Tibial nerve (tissue), 4 donors: Measurements from ENCODE around the gene RNF123. TPM values are rescaled to one million over a fixed set of nuclear protein-coding genes. Genes with fewer than 3 reads are reported as not detected.

Source experiments
- DNase-seq, 2 donors: peaks; one replicate each; pipeline ENCODE4 v3.0.0-alpha.2; 2019; ENCODE audit warnings: low spot score in 2 of 2
- H3K27ac ChIP-seq, 4 donors: fragments of 200-600 bp; sonication (generic) in 3 of 4; one replicate each; pipeline ENCODE4 v1.5.1; 2017 to 2019; ENCODE audit warnings: mild to moderate bottlenecking in 1 of 4
- H3K27me3 ChIP-seq, 2 donors: fragments of 200-600 bp; sonication (generic) in 1 of 2; one replicate each; pipeline versions ENCODE4 v1.5.1 to v1.6.0; 2017 to 2019
- H3K36me3 ChIP-seq, 3 donors: fragments of 200-600 bp; sonication (generic); one replicate each; pipeline ENCODE4 v1.5.1; 2018 to 2019
- H3K4me1 ChIP-seq, 4 donors: fragments of 200-600 bp; sonication (generic) in 3 of 4; one replicate each; pipeline ENCODE4 v1.5.1; 2017 to 2019
- H3K4me3 ChIP-seq, 4 donors: fragments of 200-600 bp; sonication (generic) in 3 of 4; one replicate each; pipeline ENCODE4 v1.5.1; 2017 to 2019; ENCODE audit warnings: mild to moderate bottlenecking in 1 of 4, moderate library complexity in 1 of 4
- H3K9me3 ChIP-seq, 4 donors: fragments of 200-600 bp; sonication (generic) in 3 of 4; one replicate each; pipeline ENCODE4 v1.5.1; 2017 to 2019
- EP300 ChIP-seq, 2 donors: sonication (generic); formaldehyde crosslinking; IDR thresholded peaks; one replicate each; pipeline ENCODE4 v1.6.1; 2017; ENCODE audit warnings: antibody characterized with exemption in 2 of 2, mild to moderate bottlenecking in 1 of 2
- POLR2A ChIP-seq, 2 donors: fragments of 450-650 bp; IDR thresholded peaks; one replicate each; pipeline ENCODE4 v1.6.1; 2017; ENCODE audit warnings: antibody characterized with exemption in 2 of 2, mild to moderate bottlenecking in 2 of 2, moderate library complexity in 2 of 2
- WGBS, 2 donors: methylation state at CpG; one replicate each; pipeline ENCODE4 v1.1.5; 2018; 5-methylcytosine and 5-hydroxymethylcytosine counted together
- total RNA-seq, 4 donors: library from RNA; depleted of rRNA; stranded (reverse); fragments of >200 nt; gene quantifications; one replicate each; pipeline ENCODE4 v1.1.0, GENCODE V29; 2016
- TF ChIP-seq, protein P1 (sequence below), 5 experiments: fragments of 200-600 bp in 3 of 5; fragments of 450-650 bp in 2 of 5; sonication (generic) in 3 of 5; IDR thresholded peaks; one replicate each; pipeline ENCODE4 v1.5.1; 2016 to 2019; ENCODE audit warnings: antibody characterized with exemption in 5 of 5, mild to moderate bottlenecking in 3 of 5, moderate library complexity in 2 of 5

Gene RNF123
- total RNA-seq, 4 donors from 2014 or later, result 32.9 to 64.7 (median 39.1) TPM

DNA sequence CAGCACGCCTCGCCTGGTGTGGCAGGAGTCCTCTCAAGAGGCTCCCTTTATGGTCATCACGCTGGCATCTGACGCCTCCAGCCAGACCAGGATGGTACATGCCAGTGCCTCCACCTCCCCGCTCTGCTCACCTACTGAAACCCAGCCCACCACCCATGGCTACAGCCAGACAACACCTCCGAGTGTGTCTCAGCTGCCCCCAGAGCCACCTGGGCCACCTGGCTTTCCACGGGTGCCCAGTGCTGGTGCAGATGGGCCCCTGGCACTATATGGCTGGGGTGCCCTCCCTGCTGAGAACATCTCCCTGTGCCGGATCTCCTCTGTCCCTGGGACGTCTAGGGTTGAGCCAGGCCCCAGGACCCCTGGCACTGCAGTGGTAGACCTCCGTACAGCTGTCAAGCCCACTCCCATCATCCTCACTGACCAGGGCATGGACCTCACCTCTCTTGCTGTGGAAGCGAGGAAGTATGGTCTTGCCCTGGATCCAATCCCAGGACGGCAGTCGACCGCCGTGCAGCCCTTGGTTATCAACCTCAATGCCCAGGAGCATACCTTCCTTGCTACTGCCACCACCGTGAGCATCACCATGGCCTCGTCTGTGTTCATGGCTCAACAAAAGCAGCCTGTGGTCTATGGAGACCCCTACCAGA, 35.1 kb upstream of the RNF123 start:
- H3K4me1 ChIP-seq, result no peaks in the 10 kb centered on the region
- no peak for DNase-seq
- TF ChIP-seq POLR2A (IDR thresholded peaks at IDR 0.05) (no peak), EP300 (IDR thresholded peaks at IDR 0.05) (no peak)
- TF ChIP-seq, protein P1, sequence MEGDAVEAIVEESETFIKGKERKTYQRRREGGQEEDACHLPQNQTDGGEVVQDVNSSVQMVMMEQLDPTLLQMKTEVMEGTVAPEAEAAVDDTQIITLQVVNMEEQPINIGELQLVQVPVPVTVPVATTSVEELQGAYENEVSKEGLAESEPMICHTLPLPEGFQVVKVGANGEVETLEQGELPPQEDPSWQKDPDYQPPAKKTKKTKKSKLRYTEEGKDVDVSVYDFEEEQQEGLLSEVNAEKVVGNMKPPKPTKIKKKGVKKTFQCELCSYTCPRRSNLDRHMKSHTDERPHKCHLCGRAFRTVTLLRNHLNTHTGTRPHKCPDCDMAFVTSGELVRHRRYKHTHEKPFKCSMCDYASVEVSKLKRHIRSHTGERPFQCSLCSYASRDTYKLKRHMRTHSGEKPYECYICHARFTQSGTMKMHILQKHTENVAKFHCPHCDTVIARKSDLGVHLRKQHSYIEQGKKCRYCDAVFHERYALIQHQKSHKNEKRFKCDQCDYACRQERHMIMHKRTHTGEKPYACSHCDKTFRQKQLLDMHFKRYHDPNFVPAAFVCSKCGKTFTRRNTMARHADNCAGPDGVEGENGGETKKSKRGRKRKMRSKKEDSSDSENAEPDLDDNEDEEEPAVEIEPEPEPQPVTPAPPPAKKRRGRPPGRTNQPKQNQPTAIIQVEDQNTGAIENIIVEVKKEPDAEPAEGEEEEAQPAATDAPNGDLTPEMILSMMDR (IDR thresholded peaks at IDR 0.05), result no peak
- H3K36me3 ChIP-seq, result peaks cover 0 to 19% (median 0%) of the 10 kb centered on the region in 3 donors
- H3K4me3 ChIP-seq, result no peak overlapping the region
- H3K9me3 ChIP-seq, result no peaks in the 10 kb centered on the region
- H3K27me3 ChIP-seq, result no peaks in the 10 kb centered on the region
- H3K27ac ChIP-seq, result no peak overlapping the region
- WGBS, 2 donors, result 91 to 94% methylated on average over 16 of the region's 17 CpGs

- no peak overlapping the region for H3K27ac ChIP-seq
- H3K4me1 ChIP-seq, result no peaks in the 10 kb centered on the region
- H3K4me3 ChIP-seq, result no peak overlapping the region
- H3K9me3 ChIP-seq, result no peaks in the 10 kb centered on the region
- 88 to 92% methylated on average over 3 to 10 of the region's 10 CpGs for WGBS, 2 donors
- TF ChIP-seq, protein P1 (IDR thresholded peaks at IDR 0.05), result no peak
- no peak for TF ChIP-seq EP300 (IDR thresholded peaks at IDR 0.05)
- no peak for TF ChIP-seq POLR2A (IDR thresholded peaks at IDR 0.05)
- no peak for DNase-seq
- no peaks in the 10 kb centered on the region for H3K27me3 ChIP-seq
- H3K36me3 ChIP-seq, result peaks cover 0 to 19% (median 0%) of the 10 kb centered on the region in 3 donors
These were observed 34.3 kb upstream of the RNF123 start for GRCh38 chr3:49654955-49655556.

GRCh38 chr3:49655731-49656285, 33.5 kb upstream of the RNF123 start:
- no peaks in the 10 kb centered on the region for H3K4me1 ChIP-seq
- H3K9me3 ChIP-seq, result no peaks in the 10 kb centered on the region
- no peak overlapping the region for H3K27ac ChIP-seq
- no peaks in the 10 kb centered on the region for H3K27me3 ChIP-seq
- TF ChIP-seq POLR2A (IDR thresholded peaks at IDR 0.05) (no peak), EP300 (IDR thresholded peaks at IDR 0.05) (no peak)
- TF ChIP-seq, protein P1 (IDR thresholded peaks at IDR 0.05), result no peak
- WGBS, 2 donors, result 92 to 97% methylated on average over 19 of the region's 19 CpGs
- no peak for DNase-seq
- H3K36me3 ChIP-seq, result peaks cover 0 to 23% (median 0%) of the 10 kb centered on the region in 3 donors
- H3K4me3 ChIP-seq, result no peak overlapping the region

DNA sequence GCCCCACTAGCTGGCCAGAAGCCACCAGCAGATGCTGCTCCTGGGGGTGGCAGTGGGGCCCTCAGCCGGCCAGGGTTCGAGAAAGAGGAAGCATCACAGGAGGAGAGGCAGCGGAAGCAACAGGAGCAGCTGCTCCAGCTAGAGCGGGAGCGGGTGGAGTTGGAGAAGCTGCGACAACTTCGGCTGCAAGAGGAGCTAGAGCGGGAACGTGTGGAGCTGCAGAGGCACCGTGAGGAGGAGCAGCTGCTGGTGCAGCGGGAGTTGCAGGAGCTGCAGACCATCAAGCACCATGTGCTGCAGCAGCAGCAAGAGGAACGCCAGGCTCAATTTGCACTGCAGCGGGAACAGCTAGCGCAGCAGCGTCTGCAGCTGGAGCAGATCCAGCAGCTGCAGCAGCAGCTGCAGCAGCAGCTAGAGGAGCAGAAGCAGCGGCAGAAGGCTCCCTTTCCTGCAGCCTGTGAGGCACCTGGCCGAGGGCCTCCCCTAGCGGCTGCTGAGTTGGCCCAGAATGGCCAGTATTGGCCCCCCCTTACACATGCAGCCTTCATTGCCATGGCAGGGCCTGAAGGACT, 32.7 kb upstream of the RNF123 start:
- TF ChIP-seq POLR2A (IDR thresholded peaks at IDR 0.05) (no peak), EP300 (IDR thresholded peaks at IDR 0.05) (no peak)
- TF ChIP-seq, protein P1 (IDR thresholded peaks at IDR 0.05), result no peak
- no peak overlapping the region for H3K4me3 ChIP-seq
- no peaks in the 10 kb centered on the region for H3K9me3 ChIP-seq
- 51 to 62% methylated on average over 12 to 13 of the region's 18 CpGs for WGBS, 2 donors
- no peak for DNase-seq
- no peaks in the 10 kb centered on the region for H3K4me1 ChIP-seq
- no peaks in the 10 kb centered on the region for H3K27me3 ChIP-seq
- peaks cover 0 to 22% (median 0%) of the 10 kb centered on the region in 3 donors for H3K36me3 ChIP-seq
- no peak overlapping the region for H3K27ac ChIP-seq
